NCI-H2196 (cell line): ENCODE results near the gene AKAP6.

Experiments
- DNase-seq: peaks from one replicate; lab custom pipeline; 2025; ENCODE audit not compliant: unreplicated experiment; lab: John Stamatoyannopoulos, UW

AKAP6 gene

DNA sequence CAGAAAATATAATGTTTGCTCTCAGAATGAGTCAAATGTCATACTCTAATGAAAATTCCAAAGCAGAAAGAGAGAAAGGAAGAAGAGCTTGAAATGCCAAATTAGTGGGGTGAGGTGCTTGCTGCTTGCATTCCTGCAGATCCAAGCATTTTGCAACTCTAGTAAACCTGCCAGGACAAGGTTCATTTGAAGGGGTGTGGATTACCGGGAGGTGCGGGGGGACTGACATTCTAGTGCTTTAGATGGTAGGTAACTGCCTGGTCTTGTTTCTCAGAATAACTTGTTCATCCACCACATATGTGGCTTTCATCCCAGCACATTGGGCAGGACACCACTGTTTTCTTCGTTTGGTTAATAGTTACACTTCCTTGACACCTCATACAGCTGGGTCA is 144.4 kb downstream of the AKAP6 start:
- DNase-seq = peak; percentile 26

DNA sequence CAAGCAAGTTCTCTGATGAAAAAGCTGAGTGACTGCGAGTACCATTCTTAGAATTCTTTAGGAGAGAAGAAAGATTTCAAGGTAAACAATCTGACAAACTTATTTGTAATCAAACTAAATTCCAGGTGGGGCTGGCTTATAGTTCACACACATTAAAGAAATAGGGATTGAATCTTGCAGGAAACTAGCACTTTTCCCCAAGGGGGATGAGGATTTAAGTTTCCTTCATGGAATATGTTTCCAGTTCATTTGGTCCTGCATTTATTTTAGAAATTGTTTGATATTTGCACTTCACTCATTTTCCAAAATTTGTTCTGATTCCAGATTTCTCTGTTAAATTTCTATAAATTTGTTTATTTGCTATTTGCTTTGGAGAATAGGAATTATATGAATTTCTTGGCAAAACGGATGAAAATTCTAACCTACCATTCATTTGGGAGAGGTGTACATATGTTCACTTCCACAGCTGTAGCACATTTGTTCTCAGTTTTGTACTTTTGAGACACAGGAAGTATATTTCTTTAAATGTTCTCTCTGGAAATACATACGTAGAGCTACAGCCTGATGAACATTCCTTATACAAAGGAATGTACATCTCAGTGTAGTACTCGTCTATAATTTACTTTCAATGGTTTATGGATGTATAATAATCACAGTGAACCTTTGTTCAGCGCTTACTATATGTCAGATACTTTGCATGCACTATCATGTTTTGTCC is 145.5 kb downstream of the AKAP6 start:
- no peak for DNase-seq

DNA sequence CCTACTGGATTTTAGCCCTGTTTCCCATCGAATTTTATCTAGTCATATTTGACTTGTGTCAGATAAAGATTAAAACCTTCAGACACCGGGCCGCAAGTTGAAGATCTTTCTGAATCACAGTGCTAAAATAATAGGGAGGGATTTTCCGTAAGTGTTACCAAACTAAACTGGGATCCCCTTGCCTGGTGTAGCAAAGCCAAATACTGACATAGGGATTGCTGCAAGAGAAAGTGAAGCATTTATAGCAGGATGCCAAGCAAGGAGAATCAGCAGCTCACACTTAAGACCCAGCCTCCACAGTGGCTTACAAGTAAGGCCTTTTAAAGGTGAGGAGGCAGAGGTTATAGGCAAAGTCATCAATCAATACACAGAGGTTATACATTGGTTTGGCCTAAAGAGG is 147.4 kb downstream of the AKAP6 start:
- DNase-seq = no peak

DNA sequence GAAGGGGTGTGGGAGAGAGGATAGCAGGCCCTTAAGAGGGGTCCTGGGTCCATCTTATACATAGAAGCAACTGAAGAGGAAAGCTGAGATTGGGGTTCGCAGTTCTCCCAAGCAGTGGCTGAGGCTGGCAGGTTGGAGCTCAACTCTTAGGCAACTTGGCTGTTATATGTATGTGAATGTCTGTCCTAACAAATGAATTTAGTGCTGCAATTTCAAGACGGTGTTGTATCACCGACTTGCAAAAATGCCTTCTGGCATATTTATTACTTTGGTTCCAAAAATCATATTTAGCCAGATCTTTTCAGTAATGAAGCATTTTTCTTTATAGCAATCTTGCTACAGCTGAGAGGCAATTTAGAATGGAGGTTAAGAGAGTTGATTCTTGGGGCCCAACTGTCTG is 148.3 kb downstream of the AKAP6 start:
- no peak for DNase-seq

DNA sequence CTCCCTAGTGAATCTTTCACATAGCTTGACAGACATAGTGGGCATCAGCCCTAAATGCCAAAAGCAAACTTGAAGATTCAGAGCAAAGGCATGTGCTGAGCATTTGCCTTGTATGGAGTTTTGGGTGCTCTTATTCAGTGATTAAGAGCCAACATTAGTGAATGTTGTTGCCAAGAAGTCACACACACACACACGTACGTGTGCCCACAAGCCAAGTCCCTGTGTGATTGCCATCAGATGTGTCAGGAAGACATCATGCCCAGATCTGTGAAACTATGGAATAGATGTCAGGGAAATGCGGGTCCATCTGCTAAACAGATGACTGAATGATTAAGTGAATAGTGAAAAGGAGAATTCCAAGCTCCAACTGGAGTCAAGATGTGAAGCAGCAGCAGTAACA is 149.0 kb downstream of the AKAP6 start:
- no peak for DNase-seq

DNA sequence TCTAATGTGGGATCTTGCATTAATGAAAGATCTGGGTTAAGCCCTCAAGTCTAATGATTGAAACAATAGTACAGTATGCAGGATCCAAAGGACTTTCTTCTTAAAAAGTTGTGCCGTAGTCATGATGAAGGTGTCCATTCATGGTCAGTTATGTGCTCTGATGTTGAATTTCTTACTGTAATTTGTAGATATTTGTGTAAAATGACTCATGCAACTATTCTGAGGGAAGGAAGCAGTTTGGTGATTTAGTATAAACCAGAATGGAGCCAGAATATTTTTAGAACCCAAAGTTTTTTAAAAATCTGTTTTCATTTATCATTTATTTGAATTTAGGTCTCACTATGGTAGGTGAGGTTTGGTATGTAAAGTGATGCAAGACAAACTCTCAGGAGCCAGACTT is 151.2 kb downstream of the AKAP6 start:
- DNase-seq = no peak

DNA sequence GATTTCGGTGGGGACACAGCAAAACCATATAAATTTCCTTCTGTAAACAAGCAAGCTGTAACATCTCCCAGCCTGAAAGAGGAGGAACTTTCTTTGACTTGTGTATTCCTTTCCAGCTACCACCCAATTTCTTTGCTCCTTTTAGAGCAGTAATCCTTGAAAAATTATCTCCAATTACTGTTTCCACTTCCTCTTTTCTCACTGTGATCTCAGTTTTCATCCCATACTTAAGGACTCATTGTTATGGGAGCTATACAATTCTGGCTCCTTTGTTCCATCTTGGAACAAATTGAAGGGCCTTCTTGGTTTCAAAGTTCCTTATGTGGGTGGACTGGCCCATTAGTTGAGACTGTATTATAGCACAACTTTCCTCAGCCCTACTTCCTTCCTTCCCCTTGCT is 152.6 kb downstream of the AKAP6 start:
- DNase-seq = no peak

DNA sequence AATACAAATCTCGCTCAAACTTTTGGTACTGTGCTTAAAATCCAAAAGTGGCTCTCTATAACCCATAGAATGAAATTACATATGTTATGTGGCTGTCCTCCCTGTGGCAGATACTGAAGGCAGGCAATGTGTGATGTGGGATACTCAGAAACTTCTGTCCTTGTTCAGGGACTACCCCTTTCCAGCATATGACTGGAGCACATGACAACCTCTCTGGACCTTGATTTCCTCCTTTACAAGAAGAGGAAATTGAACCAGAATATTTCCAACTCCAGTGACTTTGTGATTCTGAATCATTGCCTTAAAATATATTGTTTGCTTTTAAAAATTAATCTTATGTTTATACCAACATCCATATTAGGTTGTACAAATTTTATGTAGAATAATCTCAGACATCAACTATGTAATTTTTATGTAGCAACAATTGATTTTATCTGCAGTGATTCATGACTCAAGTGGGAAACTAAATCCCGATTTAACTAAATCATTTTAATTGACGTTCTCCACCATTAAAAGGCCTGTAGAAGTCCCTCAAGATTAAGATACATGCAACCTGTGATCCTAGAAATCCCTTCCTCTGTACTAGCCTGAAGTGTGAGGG is 162.4 kb downstream of the AKAP6 start:
- DNase-seq = no peak

DNA sequence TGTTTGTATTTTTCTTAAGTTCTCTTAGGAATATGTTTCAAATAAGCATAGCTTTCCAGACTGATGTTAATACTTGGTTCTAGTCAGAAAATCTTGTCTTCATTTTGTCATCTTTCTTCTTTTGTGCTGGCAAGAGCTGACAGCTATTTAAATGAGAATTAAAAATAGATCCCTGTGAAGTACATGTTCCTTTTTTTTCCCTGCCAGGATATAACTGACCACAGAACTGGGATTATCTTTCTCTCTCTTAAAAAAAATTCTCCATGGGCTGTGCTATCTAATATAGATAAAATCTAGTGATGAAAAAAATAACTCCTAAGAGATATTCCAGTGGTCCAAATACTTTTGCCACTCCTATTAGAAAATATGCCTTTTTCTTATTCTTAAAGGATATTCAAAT is 163.4 kb downstream of the AKAP6 start:
- DNase-seq = no peak

DNA sequence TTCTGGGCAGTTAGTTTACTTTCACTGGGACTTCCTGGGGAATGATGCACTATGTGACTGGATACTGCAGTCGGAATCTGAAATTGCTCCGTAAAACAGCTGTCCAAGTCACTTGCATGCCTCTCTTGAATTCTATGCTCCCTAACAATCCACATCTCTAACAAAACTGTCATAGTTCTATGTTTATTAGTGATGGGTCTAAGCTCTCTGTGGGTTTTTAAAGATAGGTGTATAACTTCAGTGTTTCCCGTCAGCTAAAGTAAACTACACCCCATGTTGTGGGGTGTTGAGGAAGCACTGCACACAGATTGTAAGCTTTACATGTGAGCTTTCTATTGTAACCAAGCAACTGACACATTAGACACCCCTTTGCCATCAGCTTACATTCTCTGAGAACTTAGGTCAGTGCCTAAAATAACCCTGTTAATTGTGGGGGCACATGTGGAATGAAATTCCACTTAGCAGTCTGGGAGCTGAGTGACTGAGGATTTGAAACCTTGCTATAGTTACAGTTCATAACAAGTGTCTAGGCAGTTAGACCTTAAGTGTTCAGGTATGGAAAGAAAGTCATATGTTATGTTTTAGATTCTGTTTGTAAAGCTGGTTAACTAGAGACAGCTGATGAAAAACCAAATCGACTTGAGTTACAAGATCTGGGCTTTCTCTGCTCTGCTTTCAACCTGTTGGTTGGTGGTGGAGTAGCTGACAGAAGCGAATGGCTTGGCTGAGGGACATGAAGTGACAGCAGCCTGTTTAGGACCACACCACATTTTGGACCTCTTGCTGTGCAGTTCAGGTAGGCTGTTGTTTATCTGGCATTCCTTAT is 165.7 kb downstream of the AKAP6 start:
- no peak for DNase-seq

DNA sequence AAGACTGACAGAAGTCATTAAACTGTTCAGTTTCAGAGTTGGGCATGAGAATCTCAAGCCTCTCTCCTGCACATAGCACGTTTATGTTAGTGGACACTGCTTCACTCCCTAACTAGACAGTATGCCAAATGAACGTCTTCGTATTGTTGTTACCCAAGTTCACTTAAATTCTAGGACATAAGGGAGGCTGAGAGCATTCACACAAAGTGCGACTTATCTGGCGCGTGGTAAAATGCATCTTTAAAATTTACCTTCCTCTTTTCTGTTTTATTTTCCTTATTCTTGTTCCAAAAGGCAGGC is 166.3 kb downstream of the AKAP6 start:
- DNase-seq = no peak

DNA sequence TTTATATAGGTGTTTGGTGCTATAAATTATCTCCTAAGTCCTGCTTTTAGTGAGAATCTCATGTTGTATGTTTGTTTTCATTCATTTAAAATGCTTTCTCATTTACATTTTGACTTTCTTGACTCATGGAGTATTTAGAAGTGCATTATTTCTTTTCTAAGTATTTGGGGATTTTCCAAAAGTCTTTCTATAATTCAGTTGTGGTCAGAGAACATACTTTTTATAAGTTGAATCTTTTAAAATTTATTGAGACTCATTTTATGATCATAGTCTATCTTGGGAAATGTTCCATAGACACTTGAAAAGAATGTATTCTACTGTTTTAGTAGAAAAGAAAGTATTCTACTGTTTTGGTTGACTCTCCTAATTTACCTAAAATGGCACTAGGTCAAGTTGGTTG is 168.2 kb downstream of the AKAP6 start:
- DNase-seq = no peak

DNA sequence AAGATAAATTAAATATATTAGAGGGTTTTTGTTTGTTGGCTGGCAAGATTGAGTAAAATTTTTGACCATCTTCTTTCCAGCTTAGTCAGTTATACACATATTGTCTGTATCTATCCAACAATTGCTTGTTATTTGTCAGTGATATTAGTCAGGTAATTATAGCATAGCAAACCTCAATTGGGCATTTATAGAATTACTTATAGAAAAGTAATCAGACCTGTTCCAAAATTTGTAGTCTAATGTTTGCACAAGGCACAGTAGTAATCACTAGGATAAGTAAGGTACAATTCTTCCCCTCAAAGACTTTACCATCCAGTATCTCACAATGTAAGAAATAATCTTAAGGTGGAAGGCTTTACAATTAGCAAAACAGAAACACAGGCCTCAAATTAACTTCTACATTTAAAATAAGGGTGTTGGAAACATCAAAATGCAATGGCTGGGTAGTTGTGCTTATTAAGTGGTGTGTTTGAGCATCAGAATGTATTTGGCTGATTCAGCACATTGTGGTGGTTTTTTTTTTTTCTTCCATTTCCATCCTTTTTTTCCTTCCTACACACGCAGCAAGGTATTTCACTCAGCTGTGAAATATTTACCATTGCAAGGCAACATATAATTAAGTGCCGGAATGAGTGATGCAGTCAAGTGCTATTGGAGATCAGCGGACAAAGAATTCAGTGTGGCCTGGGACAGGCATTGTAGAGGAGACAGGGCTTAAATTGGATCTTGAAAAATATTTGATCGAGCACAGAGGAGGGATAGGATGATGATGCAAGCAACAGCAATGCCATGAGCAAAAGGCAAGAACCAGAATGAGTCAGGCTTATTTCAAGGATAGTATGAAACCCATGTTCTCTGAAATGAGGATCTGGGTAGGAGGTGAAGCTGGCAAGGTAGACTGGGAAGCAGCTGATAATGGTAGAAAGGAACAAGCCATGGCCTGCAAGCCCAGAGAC is 178.2 kb downstream of the AKAP6 start:
- no peak for DNase-seq

DNA sequence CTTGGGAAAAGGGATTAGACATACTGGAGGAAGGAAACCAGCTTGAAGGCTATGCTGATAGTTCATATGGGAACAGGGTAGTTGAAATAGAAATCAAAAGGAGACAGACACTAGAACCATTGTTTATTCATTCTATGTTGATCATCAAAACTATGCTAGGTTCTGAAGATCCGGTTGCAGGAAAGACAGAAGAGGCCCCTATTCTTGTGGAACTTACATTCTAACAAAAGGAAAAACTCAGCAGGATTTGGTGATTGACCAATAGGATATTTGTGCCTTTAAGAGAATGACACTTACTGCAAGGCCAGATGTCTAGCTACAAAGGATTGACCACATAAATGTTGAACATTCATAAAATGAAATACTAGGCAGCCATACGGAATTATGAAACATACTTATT is 179.2 kb downstream of the AKAP6 start:
- DNase-seq = no peak

DNA sequence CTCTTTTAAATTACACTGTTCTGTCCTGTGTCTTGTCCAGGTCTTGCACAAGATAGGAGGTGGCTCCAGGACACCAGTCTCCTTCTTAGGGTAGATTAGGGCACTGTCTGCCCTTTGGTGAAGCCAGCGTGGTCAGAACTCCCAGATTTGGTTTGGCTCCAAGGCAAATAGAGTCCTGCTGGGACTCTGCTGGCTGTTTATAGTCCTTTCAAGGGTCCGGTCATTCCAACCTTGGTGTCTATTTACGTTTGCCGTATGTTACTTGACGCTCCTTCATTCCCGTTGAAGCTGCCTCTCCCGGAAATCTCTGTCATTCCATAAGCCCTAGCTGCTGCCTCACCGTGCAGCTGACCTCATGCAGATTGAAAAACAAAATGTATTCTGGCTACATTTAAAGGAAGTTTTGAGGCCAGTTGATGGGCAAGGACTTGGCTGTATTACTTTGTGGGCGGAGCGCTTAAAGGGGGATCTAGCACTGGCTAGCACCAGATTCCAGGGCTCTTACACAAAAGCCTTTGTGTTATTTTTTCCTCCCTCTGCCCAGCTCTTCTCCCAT is 180.6 kb downstream of the AKAP6 start:
- peak; percentile 90 for DNase-seq

DNA sequence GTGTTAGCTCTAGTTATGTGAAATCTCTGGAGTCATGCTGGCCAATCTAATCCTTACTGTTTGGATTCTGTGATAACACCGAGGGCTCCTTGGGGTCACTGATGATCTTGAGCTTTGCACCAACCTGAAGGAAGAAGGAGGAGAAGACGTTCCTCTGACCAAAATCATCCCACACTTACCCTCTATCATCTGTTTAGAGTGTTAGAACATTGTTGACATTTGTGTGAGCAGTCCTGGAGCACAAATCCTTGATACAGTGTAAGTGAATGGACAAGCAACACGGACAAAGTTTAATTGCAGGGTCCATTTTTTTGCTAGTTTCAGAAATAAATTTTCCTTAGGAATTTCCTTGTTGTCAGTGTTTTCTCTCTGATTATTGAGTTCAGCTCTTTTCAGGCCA is 181.7 kb downstream of the AKAP6 start:
- DNase-seq = no peak

DNA sequence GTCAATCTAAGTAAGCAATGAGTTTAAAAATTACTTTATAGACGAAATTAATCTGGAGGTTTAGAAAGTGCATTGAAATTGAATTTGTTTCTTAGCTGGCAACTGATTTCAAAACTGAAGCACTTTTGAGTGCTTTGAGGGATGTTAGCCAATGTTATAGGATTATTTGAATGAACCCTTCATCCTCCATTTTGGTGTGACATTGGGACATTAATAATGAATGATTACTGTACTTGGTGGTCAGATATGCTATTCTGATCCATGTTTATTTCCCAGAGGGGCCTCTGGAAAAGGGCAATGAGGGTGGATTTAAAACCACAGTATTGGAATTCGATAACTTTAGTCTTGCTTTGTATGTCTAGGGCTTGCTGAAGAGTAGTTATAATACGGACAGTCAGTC is 183.2 kb downstream of the AKAP6 start:
- DNase-seq = no peak

DNA sequence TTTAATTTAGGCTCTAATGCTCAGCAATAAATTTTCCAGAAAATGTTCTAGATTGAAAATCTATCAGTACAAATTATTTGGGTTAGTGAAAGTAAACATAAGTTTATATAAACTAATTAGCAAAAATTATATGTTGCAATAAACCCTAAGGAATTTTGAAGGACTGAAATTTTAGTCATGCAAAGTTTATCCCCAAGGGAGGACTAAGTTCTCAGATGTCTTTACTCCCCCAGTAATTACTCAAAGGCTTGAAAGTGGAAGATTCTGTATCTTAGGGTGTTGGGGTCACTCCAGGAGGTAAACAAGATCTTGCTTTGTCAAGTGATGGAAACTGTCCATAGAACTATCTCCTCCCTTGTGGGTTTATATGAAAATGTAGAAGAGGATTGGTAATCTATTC is 183.7 kb downstream of the AKAP6 start:
- no peak for DNase-seq

DNA sequence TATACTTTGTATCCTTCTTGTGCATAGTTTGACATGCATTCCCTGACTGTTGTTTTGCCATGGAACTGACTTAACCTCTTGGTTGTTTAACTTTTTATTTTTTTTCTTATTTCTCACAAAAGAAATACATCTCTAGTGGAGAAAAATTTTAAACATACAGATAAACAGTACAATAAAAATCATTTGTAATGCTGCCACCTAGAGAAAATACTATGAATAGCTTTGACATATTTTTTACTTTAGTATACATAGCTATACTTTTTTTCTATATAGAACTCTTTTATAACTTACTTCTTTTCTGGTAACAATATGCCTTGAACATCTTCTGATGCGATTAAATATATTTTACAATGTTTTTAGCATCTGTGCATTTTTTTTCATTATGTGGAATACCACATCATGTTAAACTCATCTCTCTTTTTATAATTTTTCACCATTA is 184.5 kb downstream of the AKAP6 start:
- DNase-seq = peak; percentile 13

DNA sequence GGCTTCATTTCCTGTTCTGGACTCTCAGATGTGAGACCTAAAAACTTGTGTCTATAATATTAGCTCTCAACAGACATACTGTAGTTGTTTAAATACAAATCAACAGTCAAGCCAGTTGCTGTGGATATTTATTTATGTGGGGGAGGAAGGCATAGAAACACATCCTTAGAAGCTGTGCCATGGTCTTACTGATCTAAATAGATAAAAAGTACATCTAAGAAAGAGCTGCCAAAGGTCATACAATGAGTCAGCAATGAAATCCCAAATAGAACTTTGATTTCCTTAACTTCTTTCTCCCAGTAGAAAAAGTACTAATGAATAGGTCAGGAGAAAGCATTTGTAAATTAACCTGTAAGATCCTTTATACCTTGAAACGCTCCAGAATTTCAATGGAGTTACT is 185.1 kb downstream of the AKAP6 start:
- no peak for DNase-seq

DNA sequence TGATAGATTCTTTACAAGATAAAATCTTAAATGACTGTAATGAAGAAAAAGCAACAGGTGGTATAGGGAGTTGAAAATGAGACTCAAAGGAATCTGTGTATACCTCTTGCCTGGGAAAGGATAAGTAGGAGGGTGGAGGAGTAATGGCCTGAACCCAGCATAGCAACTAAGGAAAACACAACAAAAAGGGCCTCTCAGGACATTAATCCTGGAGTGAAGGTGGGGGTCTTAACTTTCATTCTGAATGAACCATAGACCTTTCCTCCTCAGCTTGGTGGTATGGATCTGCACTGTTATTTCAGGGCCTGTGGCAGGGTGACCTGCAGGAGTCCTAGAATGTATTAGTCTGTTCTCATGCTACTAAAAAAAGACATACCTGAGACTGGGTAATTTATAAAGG is 185.6 kb downstream of the AKAP6 start:
- DNase-seq = no peak
